HEK293 (cell line): ENCODE data around the gene GDF7.

Source experiments
- CTCF ChIA-PET: fragments of 350-600 bp; formaldehyde crosslinking; extraction: SDS; loops from one replicate; lab custom pipeline; 2021; ENCODE audit warnings: antibody characterized with exemption; lab: Yijun Ruan, JAX
- POLR2A ChIA-PET: fragments of 300-600 bp; formaldehyde crosslinking; extraction: SDS; loops from one replicate; lab custom pipeline; 2020; ENCODE audit warnings: antibody characterized with exemption, inconsistent platforms; lab: Yijun Ruan, JAX
- H3K27ac ChIP-seq: fragments of 200-500 bp; sonication (Bioruptor generic); 2 replicates; pipeline ENCODE4 v1.5.1; 2014; ENCODE audit warnings: low read depth, low read length, control low read depth, inconsistent platforms; ENCODE audit errors: extremely low read depth
- H3K36me3 ChIP-seq, 2 experiments: fragments of 200-500 bp in 1 of 2; sonication (Bioruptor generic) in 1 of 2; 1 replicate in 1 of 2; 2 replicates in 1 of 2; pipeline ENCODE4 v1.5.1; 2014 to 2017; ENCODE audit warnings: inconsistent platforms in 2 of 2, low read length in 2 of 2; ENCODE audit not compliant: control insufficient read depth in 2 of 2, insufficient read depth in 1 of 2
- H3K4me1 ChIP-seq: fragments of 200-500 bp; sonication (Bioruptor generic); 2 replicates; pipeline ENCODE4 v1.5.1; 2014; ENCODE audit warnings: mild to moderate bottlenecking, low read length, inconsistent platforms; ENCODE audit not compliant: control insufficient read depth, insufficient read depth
- H3K4me3 ChIP-seq: 2 replicates; pipeline ENCODE4 v1.5.1; 2011; ENCODE audit warnings: low read depth, mild to moderate bottlenecking, control low read depth, low read length, moderate library complexity
- H3K9me3 ChIP-seq: fragments of 200-500 bp; sonication (Bioruptor generic); 2 replicates; pipeline ENCODE4 v1.5.1; 2014; ENCODE audit warnings: low read depth, low read length, inconsistent platforms; ENCODE audit not compliant: control insufficient read depth, insufficient read depth
- BCL11B ChIP-seq: fragments of 450-650 bp; formaldehyde crosslinking; IDR thresholded peaks from 2 replicates; pipeline ENCODE4 v1.5.1; 2016; ENCODE audit warnings: low read depth, missing biosample characterization, missing genetic modification characterization
- EGR2 ChIP-seq: fragments of 450-650 bp; formaldehyde crosslinking; IDR thresholded peaks from 2 replicates; pipeline ENCODE4 v1.5.1; 2016; ENCODE audit warnings: low read depth, missing biosample characterization, missing genetic modification characterization
- FEZF1 ChIP-seq: fragments of 450-650 bp; formaldehyde crosslinking; IDR thresholded peaks from 2 replicates; pipeline ENCODE4 v1.5.1; 2016; ENCODE audit warnings: missing biosample characterization, missing genetic modification characterization
- HOXA7 ChIP-seq: sonication (generic); formaldehyde crosslinking; IDR thresholded peaks from 2 replicates; pipeline ENCODE4 v1.8.1; 2022; ENCODE audit warnings: missing genetic modification reagents, borderline replicate concordance
- KLF1 ChIP-seq: fragments of 450-650 bp; formaldehyde crosslinking; IDR thresholded peaks from 2 replicates; pipeline ENCODE4 v1.5.1; 2016; ENCODE audit warnings: missing biosample characterization, missing genetic modification characterization
- KLF10 ChIP-seq: fragments of 450-650 bp; IDR thresholded peaks from 2 replicates; pipeline ENCODE4 v1.5.1; 2018; ENCODE audit warnings: missing biosample characterization, mild to moderate bottlenecking, missing genetic modification characterization
- SP2 ChIP-seq: fragments of 450-650 bp; formaldehyde crosslinking; IDR thresholded peaks from 2 replicates; pipeline ENCODE4 v1.5.1; 2016; ENCODE audit warnings: missing biosample characterization, missing genetic modification characterization
- ZBTB21 ChIP-seq: fragments of 450-650 bp; formaldehyde crosslinking; IDR thresholded peaks from 2 replicates; pipeline ENCODE4 v1.5.1; 2017; ENCODE audit warnings: missing biosample characterization, missing genetic modification characterization
- ZBTB6 ChIP-seq: fragments of 450-650 bp; formaldehyde crosslinking; IDR thresholded peaks from 2 replicates; pipeline ENCODE4 v1.5.1; 2017; ENCODE audit warnings: missing biosample characterization, missing genetic modification characterization
- ZBTB8A ChIP-seq: fragments of 450-650 bp; formaldehyde crosslinking; IDR thresholded peaks from 2 replicates; pipeline ENCODE4 v1.5.1; 2016; ENCODE audit warnings: missing biosample characterization, missing genetic modification characterization
- ZFHX2 ChIP-seq: fragments of 450-650 bp; formaldehyde crosslinking; conservative IDR thresholded peaks from 2 replicates; pipeline ENCODE4 v1.5.1; 2016; ENCODE audit warnings: missing biosample characterization, missing genetic modification characterization
- ZNF202 ChIP-seq: fragments of 450-650 bp; formaldehyde crosslinking; IDR thresholded peaks from 2 replicates; pipeline ENCODE4 v1.5.1; 2016; ENCODE audit warnings: missing biosample characterization, missing genetic modification characterization, borderline replicate concordance
- ZNF266 ChIP-seq: fragments of 450-650 bp; formaldehyde crosslinking; IDR thresholded peaks from 2 replicates; pipeline ENCODE4 v1.5.1; 2016; ENCODE audit warnings: missing biosample characterization, missing genetic modification characterization, low read depth
- ZNF341 ChIP-seq: fragments of 450-650 bp; formaldehyde crosslinking; IDR thresholded peaks from 2 replicates; pipeline ENCODE4; 2016; ENCODE audit warnings: low read depth, missing biosample characterization, missing genetic modification characterization
- ZNF350 ChIP-seq: fragments of 450-650 bp; formaldehyde crosslinking; IDR thresholded peaks from 2 replicates; pipeline ENCODE4 v1.5.0; 2017; ENCODE audit warnings: missing biosample characterization, mild to moderate bottlenecking, missing genetic modification characterization
- ZNF394 ChIP-seq: fragments of 450-650 bp; formaldehyde crosslinking; IDR thresholded peaks from 2 replicates; pipeline ENCODE4 v1.5.1; 2016; ENCODE audit warnings: missing biosample characterization, missing genetic modification characterization, mild to moderate bottlenecking, moderate library complexity, borderline replicate concordance
- ZNF423 ChIP-seq: fragments of 450-650 bp; formaldehyde crosslinking; IDR thresholded peaks from 2 replicates; pipeline ENCODE4 v1.5.1; 2016; ENCODE audit warnings: missing biosample characterization, missing genetic modification characterization
- ZNF571 ChIP-seq: fragments of 450-650 bp; formaldehyde crosslinking; IDR thresholded peaks from 2 replicates; pipeline ENCODE4 v1.5.0; 2017; ENCODE audit warnings: missing biosample characterization, missing genetic modification characterization
- TF ChIP-seq, protein P1 (sequence below): fragments of 450-650 bp; formaldehyde crosslinking; IDR thresholded peaks from 2 replicates; pipeline ENCODE4 v1.5.1; 2017; ENCODE audit warnings: missing biosample characterization, missing genetic modification characterization
- TF ChIP-seq, protein P2 (sequence below): fragments of 450-650 bp; formaldehyde crosslinking; IDR thresholded peaks from 2 replicates; pipeline ENCODE4 v1.5.1; 2017; ENCODE audit warnings: missing biosample characterization, missing genetic modification characterization
- TF ChIP-seq, protein P3 (sequence below): fragments of 450-650 bp; formaldehyde crosslinking; IDR thresholded peaks from 2 replicates; pipeline ENCODE4 v1.5.1; 2016; ENCODE audit warnings: missing biosample characterization, missing genetic modification characterization

The GDF7 gene

DNA sequence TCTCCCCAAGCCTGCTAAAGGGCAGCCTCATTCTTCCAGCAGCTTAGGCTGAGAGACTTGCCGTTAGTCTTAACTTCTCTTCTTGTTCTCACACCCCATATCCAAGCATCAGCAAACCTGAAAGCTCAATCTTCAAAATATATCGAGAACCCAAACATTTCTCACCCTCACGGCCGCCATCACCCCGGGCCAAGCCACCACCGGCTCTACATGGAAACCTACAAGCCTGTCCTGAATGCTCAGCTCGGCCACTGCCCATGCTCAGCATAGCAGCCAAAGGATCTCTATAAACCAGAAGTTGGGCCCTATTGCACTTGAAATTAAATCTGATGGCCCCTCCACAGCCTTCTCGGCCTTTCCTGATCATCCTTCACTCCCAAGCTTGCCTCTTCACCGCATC, 18.1 kb upstream of the GDF7 start:
- Histone ChIP-seq H3K27ac (no peak overlapping the region), H3K9me3 (no peaks in the 10 kb centered on the region), H3K4me3 (no peak overlapping the region), H3K4me1 (no peaks in the 10 kb centered on the region), H3K36me3 (peaks cover 0 to 34% of the 10 kb centered on the region in 2 experiments; a peak in 1 of 3 replicates)
- TF ChIP-seq ZNF571 (tag by site-specific recombination) (no peak), HOXA7 (CRISPR knock-in tag) (no peak), ZNF394 (tag by site-specific recombination) (no peak), ZNF266 (tag by site-specific recombination) (no peak), FEZF1 (tag by site-specific recombination) (no peak), KLF10 (tag by site-specific recombination) (no peak), ZBTB8A (no peak), ZNF423 (tag by site-specific recombination) (no peak), KLF1 (no peak), ZBTB6 (no peak), ZNF350 (tag by site-specific recombination) (no peak), BCL11B (tag by site-specific recombination) (no peak), SP2 (tag by site-specific recombination) (no peak), ZNF341 (tag by site-specific recombination) (no peak), ZBTB21 (tag by site-specific recombination) (no peak)
- TF ChIP-seq, protein P1, sequence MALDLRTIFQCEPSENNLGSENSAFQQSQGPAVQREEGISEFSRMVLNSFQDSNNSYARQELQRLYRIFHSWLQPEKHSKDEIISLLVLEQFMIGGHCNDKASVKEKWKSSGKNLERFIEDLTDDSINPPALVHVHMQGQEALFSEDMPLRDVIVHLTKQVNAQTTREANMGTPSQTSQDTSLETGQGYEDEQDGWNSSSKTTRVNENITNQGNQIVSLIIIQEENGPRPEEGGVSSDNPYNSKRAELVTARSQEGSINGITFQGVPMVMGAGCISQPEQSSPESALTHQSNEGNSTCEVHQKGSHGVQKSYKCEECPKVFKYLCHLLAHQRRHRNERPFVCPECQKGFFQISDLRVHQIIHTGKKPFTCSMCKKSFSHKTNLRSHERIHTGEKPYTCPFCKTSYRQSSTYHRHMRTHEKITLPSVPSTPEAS (tag by site-specific recombination): no peak
- TF ChIP-seq, protein P2, sequence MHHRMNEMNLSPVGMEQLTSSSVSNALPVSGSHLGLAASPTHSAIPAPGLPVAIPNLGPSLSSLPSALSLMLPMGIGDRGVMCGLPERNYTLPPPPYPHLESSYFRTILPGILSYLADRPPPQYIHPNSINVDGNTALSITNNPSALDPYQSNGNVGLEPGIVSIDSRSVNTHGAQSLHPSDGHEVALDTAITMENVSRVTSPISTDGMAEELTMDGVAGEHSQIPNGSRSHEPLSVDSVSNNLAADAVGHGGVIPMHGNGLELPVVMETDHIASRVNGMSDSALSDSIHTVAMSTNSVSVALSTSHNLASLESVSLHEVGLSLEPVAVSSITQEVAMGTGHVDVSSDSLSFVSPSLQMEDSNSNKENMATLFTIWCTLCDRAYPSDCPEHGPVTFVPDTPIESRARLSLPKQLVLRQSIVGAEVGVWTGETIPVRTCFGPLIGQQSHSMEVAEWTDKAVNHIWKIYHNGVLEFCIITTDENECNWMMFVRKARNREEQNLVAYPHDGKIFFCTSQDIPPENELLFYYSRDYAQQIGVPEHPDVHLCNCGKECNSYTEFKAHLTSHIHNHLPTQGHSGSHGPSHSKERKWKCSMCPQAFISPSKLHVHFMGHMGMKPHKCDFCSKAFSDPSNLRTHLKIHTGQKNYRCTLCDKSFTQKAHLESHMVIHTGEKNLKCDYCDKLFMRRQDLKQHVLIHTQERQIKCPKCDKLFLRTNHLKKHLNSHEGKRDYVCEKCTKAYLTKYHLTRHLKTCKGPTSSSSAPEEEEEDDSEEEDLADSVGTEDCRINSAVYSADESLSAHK (tag by site-specific recombination): no peak
- TF ChIP-seq, protein P3, sequence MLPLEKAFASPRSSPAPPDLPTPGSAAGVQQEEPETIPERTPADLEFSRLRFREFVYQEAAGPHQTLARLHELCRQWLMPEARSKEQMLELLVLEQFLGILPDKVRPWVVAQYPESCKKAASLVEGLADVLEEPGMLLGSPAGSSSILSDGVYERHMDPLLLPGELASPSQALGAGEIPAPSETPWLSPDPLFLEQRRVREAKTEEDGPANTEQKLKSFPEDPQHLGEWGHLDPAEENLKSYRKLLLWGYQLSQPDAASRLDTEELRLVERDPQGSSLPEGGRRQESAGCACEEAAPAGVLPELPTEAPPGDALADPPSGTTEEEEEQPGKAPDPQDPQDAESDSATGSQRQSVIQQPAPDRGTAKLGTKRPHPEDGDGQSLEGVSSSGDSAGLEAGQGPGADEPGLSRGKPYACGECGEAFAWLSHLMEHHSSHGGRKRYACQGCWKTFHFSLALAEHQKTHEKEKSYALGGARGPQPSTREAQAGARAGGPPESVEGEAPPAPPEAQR (tag by site-specific recombination): no peak
- ChIA-PET CTCF (interaction anchor here (0.5 to 5.6 kb wide), 11 partner anchors 12 to 271 kb away, joined by 3 to 57 read pairs (median 3); no protein-coding TSS in a partner anchor), POLR2A (interaction anchor here (5.9 kb wide), 1 partner anchor 201 kb away, joined by 51 read pairs; the partner anchor contains the start of gene RHOB)

DNA sequence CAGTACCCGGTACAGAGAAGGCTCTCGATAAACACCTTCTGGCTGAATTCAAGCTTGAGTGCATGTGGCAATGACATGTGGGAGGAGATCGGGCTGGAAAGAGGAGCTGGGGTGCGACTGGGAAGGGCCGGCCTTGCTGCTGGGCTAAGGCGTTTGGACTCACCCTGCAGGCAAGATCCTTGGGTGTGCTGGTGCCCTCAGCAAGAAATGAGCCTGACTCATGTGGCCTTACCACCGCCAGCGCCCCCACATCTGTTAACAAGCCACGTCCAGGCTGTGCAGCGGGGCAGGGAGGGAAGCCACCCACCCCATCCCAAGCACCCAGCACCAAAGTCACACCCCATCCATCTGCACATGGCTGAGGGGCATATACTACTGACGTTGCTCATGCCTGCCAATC, 17.4 kb upstream of the GDF7 start:
- no peaks in the 10 kb centered on the region for H3K9me3 ChIP-seq
- TF ChIP-seq ZFHX2 (tag by site-specific recombination) (peak; percentile 48), EGR2 (peak; percentile 45), ZNF202 (tag by site-specific recombination) (no peak)
- H3K4me1 ChIP-seq: no peaks in the 10 kb centered on the region
- H3K27ac ChIP-seq: no peak overlapping the region
- POLR2A ChIA-PET: interaction anchor here (5.9 kb wide), 1 partner anchor 202 kb away, joined by 51 read pairs; the partner anchor contains the start of gene RHOB
- no peak overlapping the region for H3K4me3 ChIP-seq
- H3K36me3 ChIP-seq: peaks cover 0 to 26% of the 10 kb centered on the region in 2 experiments; a peak in 1 of 3 replicates
- CTCF ChIA-PET: interaction anchor here (0.5 to 5.6 kb wide), 7 partner anchors 12 to 272 kb away, joined by 3 to 57 read pairs (median 4); no protein-coding TSS in a partner anchor
